Thyroid gland (tissue), 4 donors: ENCODE results near the gene IARS2. TPM values are rescaled to one million over a fixed set of nuclear protein-coding genes. Genes with fewer than 3 reads are reported as not detected.

ENCODE experiments used
- DNase-seq, 2 donors: peaks; one replicate each; pipeline ENCODE4 v3.0.0-alpha.2; 2019
- H3K27ac ChIP-seq, 3 donors: fragments of 200-600 bp; sonication (generic); 1 replicate in 2 of 3; 2 replicates in 1 of 3; pipeline ENCODE4 v1.5.1; 2016 to 2019; ENCODE audit warnings: mild to moderate bottlenecking in 1 of 3, moderate library complexity in 1 of 3
- H3K27me3 ChIP-seq: fragments of 200-600 bp; sonication (generic); one replicate; pipeline ENCODE4 v1.5.1; 2019
- H3K36me3 ChIP-seq, 2 donors: fragments of 200-600 bp; sonication (generic); one replicate each; pipeline ENCODE4 v1.5.1; 2016 to 2019
- H3K4me1 ChIP-seq, 2 donors: fragments of 200-600 bp; sonication (generic); one replicate each; pipeline ENCODE4 v1.5.1; 2017 to 2019
- H3K4me3 ChIP-seq, 3 donors: fragments of 200-600 bp; sonication (generic); replicated peaks in 1 of 3; 1 replicate in 2 of 3; 2 replicates in 1 of 3; pipeline ENCODE4 v1.5.1; 2016; ENCODE audit warnings: mild to moderate bottlenecking in 1 of 3
- H3K9me3 ChIP-seq: fragments of 200-600 bp; sonication (generic); one replicate; pipeline ENCODE4 v1.5.1; 2017
- CTCF ChIP-seq, 6 experiments: fragments of 200-600 bp in 3 of 6; fragments of 450-650 bp in 3 of 6; sonication (generic) in 3 of 6; IDR thresholded peaks; one replicate each; pipeline ENCODE4 v1.5.1; 2016 to 2019; ENCODE audit warnings: antibody characterized with exemption in 6 of 6, mild to moderate bottlenecking in 2 of 6, inconsistent platforms in 1 of 6, moderate library complexity in 1 of 6
- POLR2A ChIP-seq, 2 donors: fragments of 450-650 bp; IDR thresholded peaks; one replicate each; pipeline ENCODE4 v1.6.1; 2017; ENCODE audit warnings: antibody characterized with exemption in 2 of 2, mild to moderate bottlenecking in 2 of 2, moderate library complexity in 1 of 2
- WGBS, 2 donors: methylation state at CpG; one replicate each; pipeline ENCODE4 v1.1.5; 2017; 5-methylcytosine and 5-hydroxymethylcytosine counted together
- intact Hi-C: fragments of 100-400 bp; cut with DNase I; formaldehyde crosslinking; loops from one replicate; pipeline ENCODE4 v1.15.1; 2023
- total RNA-seq, 4 donors: library from RNA; depleted of rRNA; stranded (reverse); fragments of >200 nt; gene quantifications; one replicate each; pipeline ENCODE4 v1.2.3, GENCODE V29; 2016

The IARS2 gene
- total RNA-seq, 4 donors from 2014 or later: 59.6 to 72.6 (median 67.0) TPM

- DNase-seq: no peak
- intact Hi-C loops: no loop called here
Observed at GRCh38 chr1:220056374-220056773, 37.6 kb upstream of the IARS2 start.

GRCh38 chr1:220060876-220061275 lies 33.1 kb upstream of the IARS2 start:
- Histone ChIP-seq H3K36me3 (peaks cover 15 to 19% of the 10 kb centered on the region in 2 donors), H3K4me1 (no peaks in the 10 kb centered on the region), H3K4me3 (no peak overlapping the region), H3K27me3 (no peaks in the 10 kb centered on the region), H3K27ac (no peak overlapping the region), H3K9me3 (no peaks in the 10 kb centered on the region)
- DNase-seq: no peak
- WGBS, 2 donors: 93 to 94% methylated on average over 3 of the region's 3 CpGs
- TF ChIP-seq POLR2A (IDR thresholded peaks at IDR 0.05) (no peak), CTCF (IDR thresholded peaks at IDR 0.05) (no peak)
- intact Hi-C loops: no loop called here

More at GRCh38 chr1:220056374-220056773, 37.6 kb upstream of the IARS2 start:
- Histone ChIP-seq H3K36me3 (peaks cover 10 to 16% of the 10 kb centered on the region in 2 donors), H3K4me3 (no peak overlapping the region), H3K27ac (no peak overlapping the region), H3K9me3 (no peaks in the 10 kb centered on the region), H3K27me3 (no peaks in the 10 kb centered on the region), H3K4me1 (no peaks in the 10 kb centered on the region)
- TF ChIP-seq CTCF (IDR thresholded peaks at IDR 0.05): no peak
- TF ChIP-seq POLR2A (IDR thresholded peaks at IDR 0.05): no peak
- WGBS, 2 donors: 93 to 100% methylated on average over 1 of the region's 1 CpG

DNA sequence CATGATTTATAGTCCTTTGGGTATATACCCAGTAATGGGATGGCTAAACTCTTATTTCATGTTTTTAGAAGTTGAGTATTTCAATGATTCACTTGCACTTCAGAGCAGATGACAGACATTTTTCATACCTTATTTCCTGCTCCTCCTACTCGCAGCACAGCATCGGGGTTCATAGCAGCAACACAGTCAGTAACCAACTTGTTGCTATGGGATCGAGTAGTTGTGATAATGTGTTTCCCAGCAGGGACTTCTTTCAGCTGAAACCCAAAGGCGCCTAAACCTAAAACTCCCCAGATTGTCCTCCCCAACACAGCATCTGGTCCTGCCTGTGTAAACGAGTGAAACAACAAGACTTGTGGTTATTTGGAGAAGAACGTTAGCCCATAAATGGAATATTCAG lies 31.3 kb upstream of the IARS2 start:
- intact Hi-C loops: no loop called here
- Histone ChIP-seq H3K36me3 (peaks cover 15 to 21% of the 10 kb centered on the region in 2 donors), H3K27me3 (no peaks in the 10 kb centered on the region), H3K9me3 (no peaks in the 10 kb centered on the region), H3K4me1 (no peaks in the 10 kb centered on the region), H3K27ac (no peak overlapping the region), H3K4me3 (no peak overlapping the region)
- TF ChIP-seq POLR2A (IDR thresholded peaks at IDR 0.05) (no peak), CTCF (IDR thresholded peaks at IDR 0.05) (no peak)
- WGBS, 2 donors: 95 to 99% methylated on average over 6 of the region's 6 CpGs
- DNase-seq: no peak

- no peaks in the 10 kb centered on the region for H3K9me3 ChIP-seq
- TF ChIP-seq POLR2A (IDR thresholded peaks at IDR 0.05) (no peak), CTCF (IDR thresholded peaks at IDR 0.05) (no peak)
- H3K36me3 ChIP-seq: peaks cover 9 to 10% of the 10 kb centered on the region in 2 donors
- H3K27ac ChIP-seq: no peak overlapping the region
- H3K27me3 ChIP-seq: no peaks in the 10 kb centered on the region
- WGBS, 2 donors: 99% methylated on average over 3 of the region's 3 CpGs
- H3K4me3 ChIP-seq: no peak overlapping the region
- DNase-seq: no peak
- intact Hi-C loops: no loop called here
- no peaks in the 10 kb centered on the region for H3K4me1 ChIP-seq
Observed at GRCh38 chr1:220067269-220068204, 26.4 kb upstream of the IARS2 start.
